NCI-H146 treated with DMSO at 0.1 percent for 48 hours (cell line): ENCODE measurements around the gene NOC4L.
"Not testable (repeated sequence)": the region's sequence is repeated elsewhere in the genome, so short reads cannot be mapped to it uniquely, and the experiment has no call there.

Experiments used
- DNase-seq: peaks from one replicate; lab custom pipeline; 2025; ENCODE audit not compliant: unreplicated experiment; lab: John Stamatoyannopoulos, UW

Gene NOC4L

GRCh38 chr12:132123970-132124765 lies 20.1 kb upstream of the NOC4L start:
- no peak for DNase-seq

- no peak for DNase-seq
Measured at GRCh38 chr12:132124766-132125425, 19.4 kb upstream of the NOC4L start.

- no peak for DNase-seq
Measured at GRCh38 chr12:132125736-132126135, 18.5 kb upstream of the NOC4L start.

- DNase-seq: no peak
Measured at GRCh38 chr12:132127041-132127440, 17.2 kb upstream of the NOC4L start.

- no peak for DNase-seq
Measured at GRCh38 chr12:132129007-132129406, 15.2 kb upstream of the NOC4L start.

- DNase-seq: no peak
Measured at GRCh38 chr12:132130690-132131089, 13.6 kb upstream of the NOC4L start.

- no peak for DNase-seq
Measured at GRCh38 chr12:132131229-132131628, 13.0 kb upstream of the NOC4L start.

GRCh38 chr12:132131952-132132351 lies 12.3 kb upstream of the NOC4L start:
- no peak for DNase-seq

- DNase-seq: no peak
Measured at GRCh38 chr12:132132609-132133430, 11.4 kb upstream of the NOC4L start.

GRCh38 chr12:132133952-132134652 lies 10.2 kb upstream of the NOC4L start:
- peak; percentile 54 for DNase-seq

- not testable (repeated sequence) for DNase-seq
Measured at GRCh38 chr12:132134653-132135183, 9.5 kb upstream of the NOC4L start.

- not testable (repeated sequence) for DNase-seq
Measured at GRCh38 chr12:132136226-132136625, 8.0 kb upstream of the NOC4L start.

- no peak for DNase-seq
Measured at GRCh38 chr12:132137483-132138125, 6.7 kb upstream of the NOC4L start.

- DNase-seq: no peak
Measured at GRCh38 chr12:132138941-132139871, 5.1 kb upstream of the NOC4L start.

GRCh38 chr12:132139912-132140311 lies 4.3 kb upstream of the NOC4L start:
- DNase-seq: no peak

- no peak for DNase-seq
Measured at GRCh38 chr12:132140501-132140900, 3.8 kb upstream of the NOC4L start.

- DNase-seq: no peak
Measured at GRCh38 chr12:132140918-132141841, 3.1 kb upstream of the NOC4L start.
